ENCODE data around the gene STAMBP.

The STAMBP gene

GRCh38 chr2:73906847-73907505, 78.2 kb downstream of the STAMBP start:
- DNase-seq (ENCODE audit: low read depth), result no peak

GRCh38 chr2:73907840-73908452, 79.2 kb downstream of the STAMBP start:
- peak; percentile 52 for DNase-seq (ENCODE audit: low read depth)

- DNase-seq (ENCODE audit: low read depth), result no peak
Measured at GRCh38 chr2:73908689-73909652, 80.2 kb downstream of the STAMBP start.

- no peak for DNase-seq (ENCODE audit: low read depth)
Measured at GRCh38 chr2:73910873-73911547, 82.2 kb downstream of the STAMBP start.

GRCh38 chr2:73911548-73912208, 82.9 kb downstream of the STAMBP start:
- no peak for DNase-seq (ENCODE audit: low read depth)

- no peak for DNase-seq (ENCODE audit: low read depth)
Measured at GRCh38 chr2:73913414-73914054, 84.8 kb downstream of the STAMBP start.

- no peak for DNase-seq (ENCODE audit: low read depth)
Measured at GRCh38 chr2:73914667-73915066, 85.9 kb downstream of the STAMBP start.

- no peak for DNase-seq (ENCODE audit: low read depth)
Measured at GRCh38 chr2:73915437-73915993, 86.8 kb downstream of the STAMBP start.

- no peak for DNase-seq (ENCODE audit: low read depth)
Measured at GRCh38 chr2:73916666-73917065, 87.9 kb downstream of the STAMBP start.

- no peak for DNase-seq (ENCODE audit: low read depth)
Measured at GRCh38 chr2:73917296-73917695, 88.5 kb downstream of the STAMBP start.

GRCh38 chr2:73917696-73918207, 89.0 kb downstream of the STAMBP start:
- DNase-seq (ENCODE audit: low read depth), result no peak

GRCh38 chr2:73918856-73919255, 90.1 kb downstream of the STAMBP start:
- DNase-seq (ENCODE audit: low read depth), result no peak

- no peak for DNase-seq (ENCODE audit: low read depth)
Measured at GRCh38 chr2:73919596-73920228, 91.0 kb downstream of the STAMBP start.

GRCh38 chr2:73920577-73921545, 92.1 kb downstream of the STAMBP start:
- DNase-seq (ENCODE audit: low read depth), result no peak

- no peak for DNase-seq (ENCODE audit: low read depth)
Measured at GRCh38 chr2:73921581-73921980, 92.8 kb downstream of the STAMBP start.

GRCh38 chr2:73922681-73923080, 93.9 kb downstream of the STAMBP start:
- DNase-seq (ENCODE audit: low read depth), result no peak

All from stromal cell of bone marrow (primary cell).